ENCODE data around the gene METTL23.
"Not testable (repeated sequence)": the region's sequence is repeated elsewhere in the genome, so short reads cannot be mapped to it uniquely, and the experiment has no call there.

METTL23 gene

DNA sequence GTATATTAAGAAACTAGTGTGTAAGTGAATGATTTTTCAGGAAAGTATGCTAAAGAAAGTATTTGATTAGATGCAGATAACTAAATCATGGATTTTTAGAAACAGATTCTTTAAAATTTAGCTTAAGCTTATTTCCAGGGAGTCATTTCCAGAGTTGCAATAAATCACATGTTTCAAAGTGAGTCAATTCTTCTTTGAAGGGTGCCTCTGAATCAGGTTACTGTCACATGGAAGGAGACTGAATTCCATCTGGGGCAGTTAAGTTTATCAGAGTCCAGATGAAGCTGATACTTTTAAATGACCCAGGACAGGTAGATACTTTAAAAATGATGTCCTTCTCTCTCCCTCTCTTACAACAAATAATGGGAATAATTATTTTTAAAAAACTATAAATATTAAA, 16.3 kb downstream of the METTL23 start:
- no peak for TF ChIP-seq ZNF274 (IDR thresholded peaks at IDR 0.05; ENCODE audit: low read depth, low read length)
- H3K4me3 ChIP-seq (ENCODE audit: low read length) = no peak overlapping the region

DNA sequence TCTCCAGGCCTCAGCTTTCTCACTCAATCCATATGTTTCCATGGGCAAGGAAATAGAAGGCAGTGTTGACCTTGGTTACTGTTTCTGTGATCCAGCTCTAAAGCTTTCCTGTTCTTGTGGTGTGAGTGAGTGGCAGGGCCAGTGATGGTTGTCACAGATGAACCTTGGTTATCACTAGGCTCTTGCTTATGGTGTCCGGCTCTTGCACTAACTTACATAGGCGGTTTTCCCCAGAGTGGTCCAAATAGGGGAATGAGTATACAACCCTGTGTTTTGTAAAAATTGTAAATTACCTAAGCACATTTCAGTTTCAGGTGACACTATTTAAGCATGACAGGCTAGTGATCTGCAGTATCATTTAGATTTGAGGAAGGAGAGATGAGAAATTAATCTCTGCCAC, 18.1 kb downstream of the METTL23 start:
- TF ChIP-seq ZNF274 (IDR thresholded peaks at IDR 0.05; ENCODE audit: low read depth, low read length) = no peak
- H3K4me3 ChIP-seq (ENCODE audit: low read length) = no peak overlapping the region

DNA sequence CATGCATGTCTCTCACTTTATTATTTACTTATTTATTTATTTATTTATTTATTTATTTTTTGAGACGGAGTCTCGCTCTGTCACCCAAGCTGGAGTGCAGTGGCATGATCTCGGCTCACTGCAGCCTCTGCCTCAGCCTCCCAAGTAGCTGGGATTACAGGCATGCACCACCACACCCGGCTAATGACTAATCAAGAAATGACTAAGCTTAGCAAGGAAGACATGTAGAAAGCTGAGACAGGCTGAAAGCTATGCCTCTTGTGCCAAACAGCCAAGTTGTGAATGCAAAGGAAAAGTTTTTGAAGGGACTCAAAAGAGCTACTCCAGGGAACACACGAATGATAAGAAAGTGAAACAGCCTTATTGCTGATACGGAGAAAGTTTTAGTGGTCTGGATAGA, 19.1 kb downstream of the METTL23 start:
- H3K4me3 ChIP-seq (ENCODE audit: low read length) = not testable (repeated sequence)

DNA sequence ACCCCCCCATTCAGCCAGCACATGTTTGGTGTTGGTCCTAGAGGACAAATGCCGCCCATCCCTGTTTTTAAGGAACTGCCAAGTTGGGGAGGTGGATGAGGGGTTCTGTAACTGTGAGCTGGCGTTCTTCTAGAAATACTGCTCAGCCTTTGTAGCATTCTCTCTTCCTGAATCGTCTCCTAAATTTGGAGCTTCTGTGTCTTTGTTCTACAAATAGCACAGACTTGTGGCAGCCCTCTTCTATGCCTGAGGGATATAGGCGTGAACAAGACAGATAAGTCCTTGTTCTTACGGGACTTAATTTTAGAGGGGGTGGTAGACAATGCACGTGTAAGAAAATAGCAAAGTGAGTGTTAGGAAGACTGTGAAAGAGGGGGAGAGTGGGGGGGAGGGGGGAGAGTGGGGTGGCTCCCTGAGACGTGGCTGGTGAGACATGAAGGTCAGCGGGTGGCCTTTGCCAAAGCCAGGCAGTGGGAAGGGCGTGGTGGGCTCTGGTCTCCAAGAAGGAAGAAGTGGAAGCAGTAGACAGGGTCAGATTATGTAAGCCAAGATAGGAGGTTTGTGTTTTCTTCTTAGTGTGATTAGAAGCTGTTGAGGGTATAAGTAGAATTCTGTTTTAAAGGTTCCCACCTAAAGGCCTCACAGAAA, 21.2 kb downstream of the METTL23 start:
- TF ChIP-seq ZNF274 (IDR thresholded peaks at IDR 0.05; ENCODE audit: low read depth, low read length) = no peak
- no peak overlapping the region for H3K4me3 ChIP-seq (ENCODE audit: low read length)

DNA sequence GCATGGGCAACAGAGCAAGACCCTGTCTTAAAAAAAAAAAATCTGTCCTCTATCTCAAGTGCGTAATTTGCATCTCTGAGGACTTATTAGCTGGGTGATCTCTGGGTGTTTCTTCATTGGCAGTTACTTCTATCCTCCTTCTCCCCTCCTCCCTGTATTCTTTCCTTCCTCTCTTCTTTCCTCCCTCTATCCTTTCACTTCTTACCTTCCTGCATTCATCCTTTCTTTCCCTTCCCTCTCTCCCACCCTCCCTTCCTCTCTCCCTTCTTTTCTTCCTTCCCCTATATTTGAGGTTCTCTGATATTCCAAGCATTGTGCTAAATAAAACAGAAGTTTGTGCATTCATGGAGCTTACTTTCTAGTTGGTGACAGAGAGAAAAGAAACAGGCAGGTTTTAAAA, 22.0 kb downstream of the METTL23 start:
- H3K4me3 ChIP-seq (ENCODE audit: low read length) = no peak overlapping the region
- no peak for TF ChIP-seq ZNF274 (IDR thresholded peaks at IDR 0.05; ENCODE audit: low read depth, low read length)

- H3K4me3 ChIP-seq (ENCODE audit: low read length) = no peak overlapping the region
- TF ChIP-seq ZNF274 (IDR thresholded peaks at IDR 0.05; ENCODE audit: low read depth, low read length) = no peak
Measured at GRCh38 chr17:76751416-76751993, 24.9 kb downstream of the METTL23 start.

DNA sequence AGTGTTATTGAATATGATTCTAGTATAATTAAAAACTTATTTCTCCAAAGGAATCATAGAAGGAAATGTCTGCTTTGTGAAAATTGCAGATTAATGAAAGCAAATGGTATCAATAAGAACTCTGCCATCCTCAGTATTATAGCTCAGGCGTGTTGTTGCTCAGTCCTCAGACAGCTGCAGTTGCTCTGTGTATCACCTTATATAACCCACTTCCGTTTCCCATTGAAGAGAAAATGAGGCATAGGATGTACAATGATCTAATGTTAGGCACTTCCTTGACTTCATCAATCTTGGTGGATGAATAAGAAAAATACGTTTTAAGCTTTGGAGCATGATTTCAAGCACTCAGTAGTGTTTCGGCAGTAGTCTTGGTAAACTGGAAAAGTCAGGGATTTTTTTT, 25.4 kb downstream of the METTL23 start:
- no peak for TF ChIP-seq ZNF274 (IDR thresholded peaks at IDR 0.05; ENCODE audit: low read depth, low read length)

DNA sequence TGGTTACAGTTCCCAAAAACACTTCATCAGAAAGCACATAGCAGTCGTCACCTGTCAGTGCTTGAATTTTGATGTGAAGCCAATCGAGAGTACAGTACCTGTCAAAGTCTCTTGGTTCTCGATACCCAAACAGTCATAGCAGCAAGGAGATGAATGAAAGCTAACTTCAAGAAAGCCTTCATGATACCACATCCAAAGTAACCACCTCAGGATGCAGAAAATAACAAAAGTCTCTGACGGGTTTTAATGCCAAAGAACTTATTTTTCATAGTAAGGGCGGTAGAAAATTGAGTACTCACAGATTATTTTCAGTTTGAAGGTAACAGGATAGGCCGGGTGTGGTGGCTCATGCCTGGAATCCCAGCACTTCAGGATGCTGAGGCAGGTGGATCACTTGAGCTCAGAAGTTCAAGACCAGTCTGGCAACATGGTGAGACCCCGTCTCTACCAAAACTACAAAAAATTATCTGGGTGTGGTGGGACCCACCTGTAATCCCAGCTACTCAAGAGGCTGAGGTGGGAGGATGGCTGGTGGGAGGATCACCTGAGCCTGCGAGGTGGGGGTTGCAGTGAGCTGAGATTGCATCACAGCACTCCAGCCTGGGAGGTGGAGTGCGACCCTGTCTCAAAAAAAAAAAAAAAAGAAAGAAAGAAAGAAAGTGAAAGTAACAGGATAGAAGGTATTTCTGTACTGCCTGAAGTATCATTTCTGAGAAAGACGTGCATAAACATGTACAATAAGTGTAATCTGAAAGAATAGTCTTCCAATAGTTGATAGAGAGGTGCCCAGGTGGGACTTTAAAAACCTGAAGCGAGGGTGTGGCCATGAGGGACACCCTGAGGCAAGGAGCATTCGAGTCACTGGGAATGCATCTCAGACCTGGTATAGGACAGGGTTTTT, 26.7 kb downstream of the METTL23 start:
- H3K4me3 ChIP-seq (ENCODE audit: low read length) = no peak overlapping the region; the same call in 1 of the 2 replicates
- TF ChIP-seq ZNF274 (IDR thresholded peaks at IDR 0.05; ENCODE audit: low read depth, low read length) = no peak

More for the DNA sequence above, 25.4 kb downstream of the METTL23 start:
- no peak overlapping the region for H3K4me3 ChIP-seq (ENCODE audit: low read length)

DNA sequence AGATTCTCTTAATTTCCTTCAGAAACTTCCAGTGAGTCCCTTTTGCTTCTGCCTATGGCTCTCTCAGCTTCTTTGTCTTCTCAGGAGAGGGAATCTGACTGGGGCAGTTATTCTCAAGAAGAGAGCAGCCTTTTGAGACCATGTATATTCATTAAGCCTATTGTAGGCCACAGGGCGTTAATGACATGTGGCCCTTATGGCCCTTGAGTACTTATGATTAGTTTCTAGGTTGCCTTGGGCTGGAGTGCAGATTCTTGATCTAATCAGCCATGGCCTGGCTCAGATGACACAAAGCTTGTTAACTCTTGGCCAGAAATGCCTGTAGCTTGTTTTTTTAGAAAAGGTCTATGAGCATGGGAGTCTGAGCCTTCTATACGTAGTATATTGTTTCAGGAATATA, 28.6 kb downstream of the METTL23 start:
- H3K4me3 ChIP-seq (ENCODE audit: low read length) = no peak overlapping the region
- no peak for TF ChIP-seq ZNF274 (IDR thresholded peaks at IDR 0.05; ENCODE audit: low read depth, low read length)

GRCh38 chr17:76757256-76757655, 30.6 kb downstream of the METTL23 start:
- no peak overlapping the region for H3K4me3 ChIP-seq (ENCODE audit: low read length)
- TF ChIP-seq ZNF274 (IDR thresholded peaks at IDR 0.05; ENCODE audit: low read depth, low read length) = no peak

GRCh38 chr17:76758570-76758969, 31.9 kb downstream of the METTL23 start:
- H3K4me3 ChIP-seq (ENCODE audit: low read length) = no peak overlapping the region
- TF ChIP-seq ZNF274 (IDR thresholded peaks at IDR 0.05; ENCODE audit: low read depth, low read length) = no peak

DNA sequence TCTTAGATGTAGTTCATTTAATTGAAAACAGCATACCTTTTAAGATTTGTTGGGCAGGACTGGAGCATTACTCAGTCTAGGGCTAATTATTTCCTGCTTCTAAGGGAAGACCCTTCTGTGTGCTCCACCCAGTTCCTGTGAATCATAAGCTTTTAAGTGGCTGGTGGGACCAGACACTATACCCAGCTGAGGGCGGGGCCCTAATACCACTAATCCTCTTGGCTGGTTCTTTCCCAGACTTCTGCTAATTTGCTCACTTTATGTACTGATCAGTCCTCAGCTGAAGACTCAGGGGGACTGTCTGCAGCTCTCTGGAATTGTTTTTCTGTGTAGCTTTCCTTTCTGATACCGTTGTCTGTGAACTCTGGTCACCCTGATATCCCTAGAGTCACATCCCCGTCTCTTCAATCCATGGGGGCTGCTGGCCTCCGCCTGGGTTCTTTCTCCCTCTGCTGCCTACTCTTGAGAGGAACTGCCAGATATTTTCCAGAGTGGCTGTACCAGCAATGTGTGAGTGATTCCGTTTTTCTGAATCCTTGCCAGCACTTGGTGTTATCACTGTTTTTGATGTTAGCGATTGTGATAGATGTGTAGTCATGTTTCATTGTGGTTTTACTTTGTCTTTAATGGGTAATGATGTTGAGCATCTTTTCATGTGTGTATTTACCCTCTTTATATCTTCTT, 46.3 kb downstream of the METTL23 start:
- H3K4me3 ChIP-seq (ENCODE audit: low read length) = no peak overlapping the region
- no peak for TF ChIP-seq ZNF274 (IDR thresholded peaks at IDR 0.05; ENCODE audit: low read depth, low read length)

- TF ChIP-seq ZNF274 (IDR thresholded peaks at IDR 0.05; ENCODE audit: low read depth, low read length) = no peak
- H3K4me3 ChIP-seq (ENCODE audit: low read length) = no peak overlapping the region
Measured at GRCh38 chr17:76775021-76775600, 48.5 kb downstream of the METTL23 start.
